IMR-90 (cell line): Measurements from ENCODE around the gene ADGRF3. TPM values are rescaled to one million over a fixed set of nuclear protein-coding genes. Genes with fewer than 3 reads are reported as not detected.

Experiments
- ATAC-seq: fragments of 200-7000 bp; cut with Tn5 transposase; 2 replicates; pipeline ENCODE4 v1.9.1; 2020; ENCODE audit warnings: low read depth, mild to moderate bottlenecking, moderate library complexity
- BruUV-seq: library from RNA; stranded (reverse); fragments of 400-500 nt; replicated peaks from 2 replicates; lab custom pipeline; 2021; lab: Mats Ljungman, UMichigan
- CTCF ChIA-PET: fragments of 300-600 bp; formaldehyde crosslinking; extraction: SDS; loops from one replicate; lab custom pipeline; 2021; ENCODE audit warnings: antibody characterized with exemption; lab: Yijun Ruan, JAX
- POLR2A ChIA-PET: fragments of 300-600 bp; sonication (Branson Sonifier 250); formaldehyde crosslinking; loops from one replicate; lab custom pipeline; 2022; ENCODE audit warnings: antibody characterized with exemption; ENCODE audit not compliant: unreplicated experiment; lab: Charles Lee
- DNase-seq: peaks from one replicate; pipeline ENCODE4 v3.0.0; 2013
- H2AFZ ChIP-seq: replicated peaks from 2 replicates; pipeline ENCODE3; 2013; ENCODE audit warnings: low read length, mild to moderate bottlenecking; ENCODE audit not compliant: poor library complexity
- H2AK5ac ChIP-seq: 2 replicates; pipeline ENCODE4 v1.6.1; 2013; ENCODE audit warnings: low read depth, low read length, inconsistent platforms
- H2AK9ac ChIP-seq: replicated peaks from 2 replicates; pipeline ENCODE3; 2013; ENCODE audit warnings: mild to moderate bottlenecking, low read depth, low read length, moderate library complexity; ENCODE audit not compliant: poor library complexity
- H2BK120ac ChIP-seq: 2 replicates; pipeline ENCODE4 v1.6.1; 2013; ENCODE audit warnings: low read depth, low read length, inconsistent platforms
- H2BK15ac ChIP-seq: 3 replicates; pipeline ENCODE4 v1.6.1; 2013; ENCODE audit warnings: low read depth, low read length, inconsistent platforms
- H2BK20ac ChIP-seq: 2 replicates; pipeline ENCODE4 v1.6.1; 2013; ENCODE audit warnings: low read depth, mild to moderate bottlenecking, inconsistent platforms, low read length, moderate library complexity
- H2BK5ac ChIP-seq: 2 replicates; pipeline ENCODE4 v1.6.1; 2013; ENCODE audit warnings: mild to moderate bottlenecking, low read depth, low read length, inconsistent platforms; ENCODE audit not compliant: poor library complexity, severe bottlenecking
- H3K14ac ChIP-seq: replicated peaks from 2 replicates; pipeline ENCODE4 v1.6.1; 2013; ENCODE audit warnings: low read depth, low read length, inconsistent platforms
- H3K18ac ChIP-seq: 2 replicates; pipeline ENCODE4 v1.6.1; 2013; ENCODE audit warnings: low read depth, low read length, control low read depth
- H3K23ac ChIP-seq: 2 replicates; pipeline ENCODE4 v1.6.1; 2013; ENCODE audit warnings: low read depth, low read length, inconsistent platforms
- H3K27ac ChIP-seq: 2 replicates; pipeline ENCODE4 v1.5.1; 2013; ENCODE audit warnings: mild to moderate bottlenecking, control low read depth, low read length; ENCODE audit not compliant: insufficient read depth
- H3K27me3 ChIP-seq: 2 replicates; pipeline ENCODE4 v1.6.1; 2013; ENCODE audit warnings: low read length; ENCODE audit not compliant: control insufficient read depth, insufficient read depth
- H3K36me3 ChIP-seq: 2 replicates; pipeline ENCODE4 v1.6.1; 2013; ENCODE audit warnings: low read length, mixed read lengths; ENCODE audit not compliant: control insufficient read depth, insufficient read depth
- H3K4ac ChIP-seq: 2 replicates; pipeline ENCODE4 v1.6.1; 2013; ENCODE audit warnings: low read depth, low read length, inconsistent platforms
- H3K4me1 ChIP-seq: 2 replicates; pipeline ENCODE4 v1.6.1; 2013; ENCODE audit warnings: low read length, mixed read lengths; ENCODE audit not compliant: control insufficient read depth, insufficient read depth
- H3K4me2 ChIP-seq: 2 replicates; pipeline ENCODE4 v1.6.1; 2013; ENCODE audit warnings: low read depth, mild to moderate bottlenecking, control low read depth, low read length, moderate library complexity
- H3K4me3 ChIP-seq: 2 replicates; pipeline ENCODE4 v1.5.1; 2013; ENCODE audit warnings: low read depth, mild to moderate bottlenecking, control low read depth, low read length, moderate library complexity; ENCODE audit not compliant: insufficient read depth
- H3K56ac ChIP-seq: 2 replicates; pipeline ENCODE4 v1.6.1; 2013; ENCODE audit warnings: low read length, inconsistent platforms; ENCODE audit not compliant: insufficient read depth; ENCODE audit errors: extremely low read depth
- H3K79me1 ChIP-seq, 2 experiments: 2 replicates each; pipeline ENCODE4 v1.6.1; 2013; ENCODE audit warnings: low read length in 2 of 2, inconsistent platforms in 1 of 2, low read depth in 1 of 2
- H3K9ac ChIP-seq: 2 replicates; pipeline ENCODE4 v1.6.1; 2013; ENCODE audit warnings: low read depth, low read length, control low read depth
- H3K9me1 ChIP-seq: 2 replicates; pipeline ENCODE4 v1.6.1; 2013; ENCODE audit warnings: low read length, inconsistent platforms; ENCODE audit not compliant: insufficient read depth
- H3K9me3 ChIP-seq: 2 replicates; pipeline ENCODE4 v1.6.1; 2013; ENCODE audit warnings: low read length; ENCODE audit not compliant: control insufficient read depth, insufficient read depth
- H4K20me1 ChIP-seq: 2 replicates; pipeline ENCODE4 v1.6.1; 2013; ENCODE audit warnings: low read length, inconsistent platforms; ENCODE audit not compliant: insufficient read depth
- H4K5ac ChIP-seq: 2 replicates; pipeline ENCODE4 v1.6.1; 2013; ENCODE audit warnings: mild to moderate bottlenecking, low read depth, low read length, control low read depth
- H4K8ac ChIP-seq, 2 experiments: 2 replicates each; pipeline ENCODE4 v1.6.1; 2013; ENCODE audit warnings: low read depth in 2 of 2, low read length in 2 of 2, control low read depth in 1 of 2, inconsistent platforms in 1 of 2
- H4K91ac ChIP-seq: 2 replicates; pipeline ENCODE4 v1.6.1; 2013; ENCODE audit warnings: low read depth, low read length, inconsistent platforms; ENCODE audit not compliant: insufficient read depth
- CHD1 ChIP-seq: IDR thresholded peaks from 2 replicates; pipeline ENCODE4 v1.6.1; 2012; ENCODE audit warnings: low read depth, low read length, improper control_type of control experiment
- whole genome bisulfite sequencing, 2 experiments: methylation state at CpG; one replicate each; pipeline versions ENCODE4 v1.1.5 to v1.1.7; 2013; ENCODE audit warnings: missing lambda C conversion rate in 2 of 2; ENCODE audit not compliant: insufficient read length in 1 of 2; ENCODE audit errors: extremely low coverage in 2 of 2; 5-methylcytosine and 5-hydroxymethylcytosine counted together
- dilution Hi-C: fragments of 300-500 bp; cut with HindIII; formaldehyde crosslinking; loops from one replicate; pipeline ENCODE4 v1.14.3; 2018; ENCODE audit warnings: low sequenced_read_pairs; ENCODE audit not compliant: unreplicated experiment
- in situ Hi-C: fragments of 300-500 bp; cut with MboI; formaldehyde crosslinking; loops from 3 replicates; pipeline ENCODE4 v1.14.3; 2019; ENCODE audit warnings: low sequenced_read_pairs, inconsistent platforms, mixed read lengths
- intact Hi-C: fragments of 100-400 bp; cut with micrococcal nuclease; formaldehyde crosslinking; loops from 2 replicates; pipeline ENCODE4 v1.10.0; 2022
- polyA plus RNA-seq, 3 experiments: library from polyadenylated mRNA; depleted of rRNA; stranded (reverse); fragments of >200 nt; gene quantifications; 2 replicates each; pipeline ENCODE4 v1.2.3, GENCODE V29; 2012; ENCODE audit warnings: low replicate concordance in 1 of 3
- total RNA-seq: library from RNA; depleted of rRNA; stranded (reverse); fragments of >200 nt; gene quantifications from 2 replicates; pipeline ENCODE4 v1.2.3, GENCODE V29; 2012

ADGRF3 gene
- total and polyA plus RNA-seq, 2 of the 4 experiments (the other 2 are of a cell fraction): 0.15 TPM; not detected in 1

DNA sequence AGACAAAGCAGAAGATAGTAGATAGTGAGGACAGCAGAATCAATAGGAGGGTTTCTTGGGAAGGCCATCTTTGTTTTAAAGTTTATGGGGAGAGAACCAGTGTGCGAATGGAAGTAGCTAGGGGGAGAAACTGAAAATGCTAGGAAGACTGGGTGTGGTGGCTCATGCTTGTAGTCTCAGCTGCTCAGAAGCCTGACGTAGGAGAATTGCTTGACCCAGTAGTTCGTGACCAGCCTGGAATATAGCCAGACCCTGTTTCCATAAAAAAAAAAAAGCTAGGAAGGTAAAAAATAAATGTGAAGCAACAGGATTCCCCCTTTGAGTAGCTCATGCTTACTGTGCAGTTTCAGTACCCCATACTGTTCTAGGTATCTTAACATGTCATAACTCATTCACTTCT is 36.0 kb upstream of the ADGRF3 start:
- dilution Hi-C loops: no loop called here
- no peak overlapping the region for H3K14ac ChIP-seq
- no peak overlapping the region for H3K9ac ChIP-seq
- no peak overlapping the region for H2AK9ac ChIP-seq
- no peak overlapping the region for H3K4me3 ChIP-seq
- no peak overlapping the region for H3K27ac ChIP-seq
- H3K4me1 ChIP-seq: no peaks in the 10 kb centered on the region
- H2BK5ac ChIP-seq: no peak overlapping the region
- POLR2A ChIA-PET: no interaction called here
- H3K36me3 ChIP-seq: peaks cover 3% of the 10 kb centered on the region; the same call in 1 of the 2 replicates
- intact Hi-C loops: no loop called here
- CTCF ChIA-PET: no interaction called here
- peaks cover 3 to 4% of the 10 kb centered on the region in 2 experiments; a peak in 3 of 4 replicates for H3K79me1 ChIP-seq
- H2AK5ac ChIP-seq: no peak overlapping the region
- no peak overlapping the region for H2AFZ ChIP-seq
- WGBS, 2 experiments: no CpG with 5 or more reads among the region's 3 CpGs
- DNase-seq (no peak), ATAC-seq (no peak)
- H3K9me1 ChIP-seq: no peaks in the 10 kb centered on the region
- H3K9me3 ChIP-seq: no peaks in the 10 kb centered on the region
- no peak overlapping the region for H4K8ac ChIP-seq
- in situ Hi-C loops: no loop called here
- no peak overlapping the region for H4K91ac ChIP-seq
- H2BK15ac ChIP-seq: no peak overlapping the region
- H4K5ac ChIP-seq: no peak overlapping the region
- H2BK20ac ChIP-seq: no peak overlapping the region
- BruUV-seq: no TSS peak
- H3K4ac ChIP-seq: no peak overlapping the region
- H3K56ac ChIP-seq: no peak overlapping the region
- H3K23ac ChIP-seq: no peak overlapping the region
- H4K20me1 ChIP-seq: no peaks in the 10 kb centered on the region
- no peak overlapping the region for H3K18ac ChIP-seq
- no peaks in the 10 kb centered on the region for H3K27me3 ChIP-seq
- H3K4me2 ChIP-seq: no peak overlapping the region
- TF ChIP-seq CHD1: no peak
- H2BK120ac ChIP-seq: no peak overlapping the region
